Right hindlimb (tissue), 1 donor: ENCODE data around the gene RABL6.
"Not testable (repeated sequence)": the region's sequence is repeated elsewhere in the genome, so short reads cannot be mapped to it uniquely, and the experiment has no call there.

Source experiments
- DNase-seq: peaks from one replicate; pipeline ENCODE4 v3.0.0-alpha.2; 2018

The RABL6 gene

DNA sequence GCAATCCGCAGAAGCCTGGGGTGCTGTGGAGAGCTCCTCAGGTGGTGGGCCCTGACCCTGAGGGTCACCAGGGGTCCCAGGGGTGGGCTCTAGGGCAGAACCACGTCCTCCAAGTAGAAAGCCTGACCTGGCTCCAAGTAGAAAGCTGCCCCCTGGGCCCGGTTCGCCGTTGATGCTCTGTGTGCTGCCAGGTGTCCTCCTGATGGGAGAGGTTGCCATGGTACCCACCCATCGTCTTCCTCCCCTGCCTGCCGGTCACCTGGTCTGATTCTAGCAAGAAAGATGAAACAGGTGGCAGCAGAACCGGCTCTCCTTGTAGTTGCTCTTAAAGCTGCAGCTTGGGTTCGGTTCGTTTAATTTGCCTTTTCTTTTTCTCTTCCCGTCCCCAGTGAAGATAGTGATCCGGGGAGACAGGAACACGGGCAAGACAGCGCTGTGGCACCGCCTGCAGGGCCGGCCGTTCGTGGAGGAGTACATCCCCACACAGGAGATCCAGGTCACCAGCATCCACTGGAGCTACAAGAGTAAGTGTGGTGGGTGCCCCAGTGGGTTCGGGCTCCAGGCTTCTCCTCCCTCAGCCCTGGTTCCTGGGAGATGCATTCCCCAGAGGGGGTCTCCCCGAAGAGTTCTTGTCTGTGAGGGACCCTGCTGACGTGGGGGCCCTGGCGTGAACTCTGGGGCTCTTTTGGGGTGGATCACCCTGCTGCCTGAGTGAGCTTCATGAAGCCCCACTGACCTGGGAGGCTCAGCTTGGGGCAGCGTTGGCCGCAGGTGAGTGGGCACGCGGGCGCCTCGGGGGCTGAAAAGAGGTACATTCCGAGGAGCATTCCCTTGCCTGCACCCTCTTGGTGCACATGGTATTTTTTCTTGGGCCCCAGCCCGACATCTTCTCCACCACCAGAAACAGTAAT is 15.6 kb downstream of the RABL6 start:
- no peak for DNase-seq

DNA sequence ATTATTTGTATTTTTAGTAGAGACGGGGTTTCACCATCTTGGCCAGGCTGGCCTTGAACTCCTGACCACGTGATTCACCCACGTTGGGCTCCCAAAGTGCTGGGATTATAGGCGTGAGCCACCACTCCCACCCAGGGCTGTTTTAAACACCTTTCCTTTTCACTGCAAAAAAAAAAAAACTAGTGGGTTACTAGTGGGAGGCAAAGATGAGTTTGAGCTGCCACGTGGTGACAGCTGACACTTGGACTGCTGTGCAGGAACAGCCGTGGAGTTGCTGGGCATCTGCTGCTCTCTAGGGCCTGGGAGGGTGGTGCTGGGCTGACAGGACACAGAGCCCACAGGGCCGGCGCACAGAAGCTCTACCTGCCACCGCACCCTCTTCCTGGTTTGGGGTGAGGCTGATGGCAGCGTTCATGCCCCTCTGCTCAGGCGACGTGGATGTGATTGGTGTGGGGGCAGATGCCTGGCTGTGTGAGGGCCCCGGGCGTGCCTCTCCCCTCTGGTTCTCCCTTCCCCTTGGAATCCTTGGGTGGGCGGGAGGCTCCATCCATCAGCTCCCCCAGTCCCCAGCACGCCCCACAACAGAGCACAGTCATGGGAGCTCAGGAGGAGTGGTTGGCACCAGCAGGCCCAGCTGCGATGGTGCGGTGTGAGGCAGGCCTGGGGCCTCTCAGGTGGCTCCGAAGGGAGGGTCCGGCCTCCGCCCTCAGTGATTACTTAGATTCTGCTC is 16.9 kb downstream of the RABL6 start:
- peak; percentile 20 for DNase-seq

DNA sequence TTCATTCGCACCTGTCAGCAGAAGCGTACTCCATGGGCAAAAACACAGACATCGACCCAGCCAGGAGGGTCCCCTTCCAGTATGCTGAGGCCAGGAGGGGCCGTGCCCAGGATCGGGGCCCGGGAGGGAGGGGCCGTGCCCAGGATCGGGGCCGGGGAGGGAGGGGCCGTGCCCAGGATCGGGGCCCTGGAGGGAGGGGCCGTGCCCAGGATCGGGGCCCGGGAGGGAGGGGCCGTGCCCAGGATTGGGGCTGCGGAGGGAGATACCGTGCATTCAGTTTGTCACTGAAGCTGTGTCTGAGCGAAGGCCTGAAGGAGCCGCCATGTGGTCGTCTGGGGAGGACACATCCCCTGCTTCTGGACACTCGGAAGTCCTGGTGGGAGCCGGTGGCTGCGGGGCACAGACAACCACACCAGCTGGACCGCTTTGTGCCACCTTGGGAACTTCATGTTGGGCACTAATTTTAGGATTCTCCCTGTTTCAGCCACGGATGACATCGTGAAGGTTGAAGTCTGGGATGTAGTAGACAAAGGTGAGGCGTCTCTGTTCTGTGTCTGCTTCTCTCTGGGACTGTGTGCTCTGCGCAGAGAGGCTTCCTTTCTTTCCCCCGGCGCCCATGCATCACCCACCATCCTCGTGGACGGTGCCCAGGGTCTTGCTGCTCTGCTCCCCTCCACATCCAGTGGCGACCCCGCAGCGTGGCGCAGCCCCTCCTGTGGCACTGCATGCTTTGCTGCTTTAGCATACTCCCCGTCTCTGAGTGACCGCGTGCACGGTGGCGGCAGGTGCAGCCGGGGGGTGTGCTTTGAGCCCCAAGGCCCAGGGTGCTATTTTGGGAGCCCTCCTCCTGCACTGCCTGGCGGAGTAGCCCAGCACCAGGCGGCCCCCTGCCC is 17.8 kb downstream of the RABL6 start:
- DNase-seq: peak; percentile 23

DNA sequence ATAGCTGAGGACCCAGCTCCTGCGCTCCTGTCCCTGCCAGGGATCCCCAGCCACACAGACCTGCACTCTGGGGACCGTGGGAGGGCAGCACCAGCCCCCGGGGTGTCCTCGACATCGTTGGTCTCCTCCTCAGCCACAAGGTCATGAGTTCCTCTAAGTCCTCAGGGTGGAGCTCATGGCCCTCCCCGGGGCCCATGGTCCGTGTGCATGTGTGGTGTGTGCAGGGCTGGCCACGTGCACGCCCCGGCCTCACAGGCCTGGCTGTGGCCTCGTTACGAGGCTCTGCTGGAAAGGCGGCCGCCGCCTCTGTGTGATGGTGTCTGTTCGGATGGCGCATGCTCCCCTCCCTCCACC is 18.4 kb downstream of the RABL6 start:
- no peak for DNase-seq

DNA sequence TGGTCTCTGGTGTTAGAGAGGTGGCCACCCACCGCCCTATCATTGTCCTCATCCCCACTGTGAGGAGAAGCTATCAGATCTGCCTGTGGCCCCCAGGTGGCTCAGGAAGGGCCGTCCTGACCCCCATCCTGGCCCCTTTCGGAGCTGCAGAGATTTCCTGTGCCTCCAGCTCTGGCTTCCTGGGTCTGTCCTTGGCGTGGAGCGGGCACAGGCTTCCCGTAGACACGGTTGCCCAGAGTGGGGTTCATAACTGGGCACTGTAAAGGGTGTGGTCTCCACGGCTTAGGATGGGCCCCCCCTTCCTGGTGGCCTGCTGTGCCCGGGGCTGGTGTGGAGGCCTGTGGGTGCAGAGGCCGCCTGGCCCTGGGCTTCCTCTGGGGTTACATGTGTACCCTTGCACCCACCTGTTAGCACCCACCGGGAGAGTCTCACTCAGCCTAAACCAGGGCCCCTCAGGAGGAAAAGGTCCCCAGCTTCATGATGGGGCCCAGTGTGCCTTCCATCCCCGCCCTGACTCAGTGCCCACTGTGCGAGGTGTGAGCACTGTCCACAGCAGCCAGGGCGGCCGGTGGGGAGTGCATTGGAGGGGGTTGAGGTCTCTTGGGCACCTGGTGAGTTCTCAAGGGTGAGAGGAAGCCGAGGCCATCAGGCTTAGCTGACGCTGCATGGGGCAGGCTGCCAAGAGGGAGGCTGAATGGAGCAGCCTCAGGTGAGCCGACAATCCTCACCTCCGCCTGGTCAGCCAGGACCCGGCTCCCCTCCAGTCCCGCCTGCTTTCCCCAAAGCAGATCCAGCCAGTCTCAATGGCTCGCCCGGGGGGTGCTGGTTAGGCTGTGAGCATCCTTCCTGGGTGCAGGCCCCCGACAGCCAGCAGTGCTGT is 19.2 kb downstream of the RABL6 start:
- peak; percentile 21 for DNase-seq

DNA sequence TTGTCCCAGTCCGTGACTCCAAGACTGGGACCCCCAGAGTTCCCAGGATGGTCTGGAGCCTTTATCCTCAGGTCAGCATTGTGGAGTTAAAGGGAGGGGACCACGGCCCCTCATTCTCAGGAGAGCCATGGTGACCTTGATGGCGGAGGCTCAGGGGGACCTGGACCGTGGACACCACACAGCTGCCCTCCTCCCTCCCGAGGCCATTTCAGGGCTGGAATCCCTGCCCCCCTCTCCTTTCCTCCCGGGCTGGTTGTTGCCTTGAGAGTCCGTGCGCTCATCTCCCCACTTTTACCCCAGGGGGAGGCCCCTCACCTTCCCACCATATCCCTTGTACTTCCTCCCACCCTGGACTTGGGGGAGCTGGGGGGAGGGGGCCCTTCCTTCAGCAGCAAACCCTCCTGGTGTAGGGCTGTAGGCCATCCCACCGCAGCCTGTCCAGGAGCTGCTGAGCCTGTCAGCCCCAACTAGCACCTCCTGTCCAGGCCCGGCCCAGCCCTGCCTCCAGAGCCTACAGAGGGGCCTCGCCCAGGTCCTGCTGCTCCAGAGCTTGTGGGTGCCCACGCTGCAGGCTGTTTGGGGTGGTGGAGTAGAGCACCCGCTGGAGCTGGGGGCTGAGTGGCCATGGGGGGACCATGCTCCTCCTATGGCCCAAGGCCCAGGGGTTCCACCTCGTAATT is 20.2 kb downstream of the RABL6 start:
- DNase-seq: no peak

DNA sequence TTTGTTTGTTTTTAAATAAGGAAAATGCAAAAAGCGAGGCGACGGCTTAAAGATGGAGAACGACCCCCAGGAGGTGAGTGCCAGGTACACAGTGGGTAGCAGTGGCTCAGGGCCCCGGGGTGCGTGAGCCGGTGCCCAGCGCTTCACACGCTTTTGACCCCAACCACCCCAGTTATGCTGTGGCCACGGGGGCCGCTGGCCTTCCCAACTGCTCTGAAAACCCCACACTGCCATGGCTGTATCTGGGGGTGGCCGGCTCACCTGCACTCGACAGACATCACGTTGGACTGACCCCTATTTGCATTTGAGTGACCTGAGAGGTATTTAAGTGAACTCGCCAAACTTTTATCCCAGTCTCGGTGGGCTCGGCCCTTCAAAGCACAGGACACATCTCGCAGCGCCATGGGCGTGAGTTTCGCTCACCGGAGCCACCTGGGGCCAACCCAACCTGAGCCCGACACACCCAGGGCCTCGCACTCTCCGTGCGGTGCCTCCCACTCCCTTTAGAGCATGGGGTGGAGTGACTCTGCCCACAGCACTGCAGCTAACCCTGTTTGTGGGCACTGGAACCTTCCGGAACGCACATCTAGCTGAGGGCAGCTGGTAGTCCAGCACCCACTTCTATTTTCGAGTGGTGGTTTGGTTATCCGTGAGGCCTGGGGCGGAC is 20.9 kb downstream of the RABL6 start:
- DNase-seq: no peak

DNA sequence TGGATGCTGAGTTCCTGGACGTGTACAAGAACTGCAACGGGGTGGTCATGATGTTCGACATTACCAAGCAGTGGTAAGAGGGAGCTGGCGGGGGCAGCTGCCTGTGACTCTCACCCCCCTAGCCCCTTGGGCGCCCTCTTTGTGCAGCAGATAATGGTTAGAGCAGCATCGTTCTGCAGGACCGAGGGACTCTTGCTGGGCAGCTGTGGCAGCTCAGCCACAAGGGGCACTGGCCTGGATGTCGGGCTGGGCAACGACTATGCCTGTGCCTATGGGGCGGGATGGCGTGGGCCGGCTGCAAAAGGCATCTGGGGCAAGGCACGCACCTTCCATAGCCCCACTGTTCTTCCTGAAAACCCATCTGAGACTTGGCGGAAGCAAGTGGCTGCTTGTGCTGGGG is 21.7 kb downstream of the RABL6 start:
- DNase-seq: no peak

DNA sequence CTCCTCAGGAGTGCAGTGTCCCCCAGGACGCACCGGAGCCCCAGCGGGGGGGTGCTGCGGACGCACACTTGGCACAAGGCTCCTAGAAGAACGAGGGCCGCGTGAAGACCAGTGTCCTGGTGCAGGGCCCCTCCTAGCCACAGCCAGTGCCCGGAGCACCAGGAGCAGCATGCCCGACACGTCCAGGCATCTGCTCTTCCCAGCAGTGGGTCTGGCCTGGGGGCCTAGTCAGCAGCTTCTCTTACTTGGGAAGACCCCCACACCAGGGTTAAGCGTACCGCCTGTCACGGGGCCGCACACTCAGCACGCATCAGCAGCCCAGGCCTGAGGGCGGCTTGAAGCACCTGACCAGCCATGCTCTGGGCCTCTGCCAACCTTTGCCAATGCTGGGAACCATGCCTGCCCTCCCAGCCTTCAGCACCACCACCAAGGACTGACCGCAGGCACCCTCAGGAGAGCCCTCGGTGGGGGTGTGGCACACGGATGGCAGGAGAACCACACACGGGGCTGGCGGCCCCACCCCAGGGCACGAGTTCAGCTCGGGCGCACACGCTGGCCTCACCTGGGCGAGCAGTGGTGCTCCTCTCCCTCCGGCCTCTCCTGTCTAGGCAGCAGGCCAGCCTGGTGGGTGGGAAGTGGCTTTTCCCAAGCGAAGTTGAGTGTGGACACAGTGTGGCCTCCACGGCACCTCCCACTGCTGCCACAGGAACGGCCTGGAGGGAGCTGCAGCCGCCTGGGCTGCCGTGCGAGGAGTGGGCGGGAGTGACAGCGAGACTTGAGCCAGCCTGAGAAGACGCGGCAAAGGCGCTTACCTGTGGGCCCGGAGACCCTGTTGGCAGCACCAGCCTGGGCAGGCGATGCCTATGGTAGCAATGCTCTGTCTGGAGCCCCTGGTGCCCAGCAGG is 22.5 kb downstream of the RABL6 start:
- peak; percentile 23 for DNase-seq

DNA sequence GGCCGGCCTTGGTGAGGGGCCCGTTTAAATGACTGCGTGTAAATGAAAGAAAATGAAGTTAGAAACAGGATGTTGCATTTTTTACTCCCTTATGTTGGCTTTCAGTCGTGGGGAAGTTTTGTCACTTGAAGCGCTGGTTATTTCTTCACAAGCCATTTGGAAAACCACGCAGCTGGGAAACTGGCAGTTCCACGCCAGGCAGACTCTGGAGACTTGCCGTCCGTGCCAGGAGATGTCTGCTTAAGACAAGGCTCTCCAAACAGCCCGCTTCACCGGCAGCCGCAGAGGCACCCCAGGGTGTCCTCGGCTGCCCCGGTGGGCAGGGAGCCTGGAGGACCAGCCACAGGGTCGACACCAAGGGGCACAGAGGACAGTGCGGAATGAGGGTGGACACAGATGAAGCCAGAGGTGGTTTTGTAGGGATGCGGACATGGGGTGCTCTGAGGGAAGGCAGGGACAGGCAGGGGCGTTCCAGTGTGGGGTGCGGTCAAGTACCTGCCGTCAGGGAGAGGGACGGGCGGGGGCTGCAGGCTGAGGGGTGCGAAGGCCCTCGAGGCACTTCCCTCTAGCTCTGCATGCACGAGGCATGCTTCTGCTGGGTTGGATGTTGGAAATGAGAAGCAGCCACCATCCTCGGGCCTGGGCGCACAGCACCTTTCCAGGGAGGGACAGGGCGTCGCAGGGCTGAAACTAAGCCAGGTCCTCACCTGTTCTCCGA is 23.4 kb downstream of the RABL6 start:
- no peak for DNase-seq

DNA sequence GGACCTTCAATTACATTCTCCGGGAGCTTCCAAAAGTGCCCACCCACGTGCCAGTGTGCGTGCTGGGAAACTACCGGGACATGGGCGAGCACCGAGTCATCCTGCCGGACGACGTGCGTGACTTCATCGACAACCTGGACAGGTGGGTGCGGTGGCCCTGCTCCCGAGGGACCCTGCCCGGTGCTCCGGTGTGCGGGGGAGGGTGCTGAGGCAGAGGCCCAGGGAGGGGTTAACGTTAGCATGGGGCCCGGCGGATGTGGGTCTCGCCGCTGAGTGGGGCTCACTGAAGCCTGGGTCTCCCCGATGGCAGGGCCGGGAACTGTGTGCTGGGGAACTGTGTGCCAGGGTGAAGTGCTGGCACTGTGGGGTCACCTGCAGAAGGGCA is 24.0 kb downstream of the RABL6 start:
- DNase-seq: no peak

DNA sequence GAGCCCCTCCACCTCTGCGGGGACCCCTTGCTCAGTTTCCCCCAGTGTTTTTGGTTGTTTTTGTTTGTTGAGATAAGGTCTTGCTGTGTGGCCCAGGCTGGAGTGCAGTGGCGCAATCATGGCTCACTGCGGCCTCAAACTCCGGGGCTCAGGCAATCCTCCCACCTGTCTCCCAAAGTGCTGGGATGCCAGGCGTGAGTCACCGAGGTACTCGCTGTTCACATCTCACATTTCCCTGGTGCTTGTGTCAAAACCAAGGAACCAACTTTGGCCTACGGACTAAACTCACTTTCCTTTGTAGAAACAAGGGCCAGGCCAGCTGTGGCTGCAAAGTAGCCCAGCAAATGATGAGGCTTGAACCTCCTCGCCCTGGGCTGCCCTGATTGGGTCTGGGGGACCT is 24.8 kb downstream of the RABL6 start:
- no peak for DNase-seq

DNA sequence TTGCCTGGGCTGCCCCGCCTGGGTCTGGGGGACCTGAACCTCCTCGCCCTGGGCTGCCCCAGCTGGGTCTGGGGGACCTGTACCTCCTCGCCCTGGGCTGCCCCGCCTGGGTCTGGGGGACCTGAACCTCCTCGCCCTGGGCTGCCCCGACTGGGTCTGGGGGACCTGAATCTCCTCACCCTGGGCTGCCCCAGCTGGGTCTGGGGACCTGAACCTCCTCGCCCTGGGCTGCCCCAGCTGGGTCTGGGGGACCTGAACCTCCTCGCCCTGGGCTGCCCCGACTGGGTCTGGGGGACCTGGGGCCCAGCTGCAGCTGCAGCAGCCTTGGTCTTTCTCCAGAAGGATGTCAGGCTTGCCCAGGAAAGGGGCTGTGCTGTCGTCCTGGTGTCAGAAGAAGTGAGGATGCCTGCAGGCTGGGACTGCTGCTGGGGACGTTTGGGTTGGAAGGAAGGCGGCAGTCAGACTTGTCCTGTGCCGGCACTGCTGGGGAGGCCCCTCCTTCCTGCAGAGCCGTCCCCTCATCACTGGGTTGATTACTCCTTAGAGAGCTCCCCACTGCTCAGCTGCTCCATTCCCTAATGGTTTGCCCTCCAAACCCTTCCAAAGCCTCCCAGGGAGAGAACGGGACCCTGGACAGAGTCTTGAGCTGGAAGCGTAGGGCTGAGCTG is 25.8 kb downstream of the RABL6 start:
- not testable (repeated sequence) for DNase-seq

DNA sequence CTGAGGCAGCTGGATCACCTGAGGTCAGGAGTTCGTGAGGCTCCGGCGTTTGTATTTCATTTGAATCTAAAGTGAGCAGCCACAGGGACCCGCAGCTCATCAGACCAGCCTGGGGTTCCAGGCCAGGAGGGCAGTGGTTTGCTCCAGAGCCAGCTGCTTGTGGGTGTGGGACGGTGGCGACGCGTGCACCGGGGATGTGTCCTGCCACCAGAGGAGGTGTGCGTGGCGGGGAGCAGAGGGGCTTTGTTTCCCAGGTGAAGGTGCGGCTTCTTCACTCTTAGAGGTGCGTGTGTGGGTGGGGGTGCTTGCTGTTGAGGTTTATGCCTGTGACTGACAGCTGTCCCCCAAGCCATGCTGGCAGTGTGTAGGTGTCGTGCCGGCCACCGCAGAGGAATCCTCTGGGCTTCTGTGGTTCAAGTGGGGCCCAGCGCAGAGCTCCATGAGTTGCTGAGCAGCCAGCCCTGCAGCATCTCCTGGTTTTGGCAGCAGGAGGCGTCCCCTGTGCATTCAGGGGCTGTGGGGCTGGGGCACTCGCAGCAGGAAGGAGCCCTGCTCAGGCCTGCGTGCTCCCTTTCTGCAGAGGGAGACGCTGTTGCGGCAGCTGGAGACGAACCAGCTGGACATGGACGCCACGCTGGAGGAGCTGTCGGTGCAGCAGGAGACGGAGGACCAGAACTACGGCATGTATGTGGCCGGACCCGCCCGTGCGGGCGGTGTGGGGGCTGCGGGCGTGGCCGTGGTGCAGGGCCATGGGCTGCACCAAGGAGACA is 27.6 kb downstream of the RABL6 start:
- peak; percentile 20 for DNase-seq

DNA sequence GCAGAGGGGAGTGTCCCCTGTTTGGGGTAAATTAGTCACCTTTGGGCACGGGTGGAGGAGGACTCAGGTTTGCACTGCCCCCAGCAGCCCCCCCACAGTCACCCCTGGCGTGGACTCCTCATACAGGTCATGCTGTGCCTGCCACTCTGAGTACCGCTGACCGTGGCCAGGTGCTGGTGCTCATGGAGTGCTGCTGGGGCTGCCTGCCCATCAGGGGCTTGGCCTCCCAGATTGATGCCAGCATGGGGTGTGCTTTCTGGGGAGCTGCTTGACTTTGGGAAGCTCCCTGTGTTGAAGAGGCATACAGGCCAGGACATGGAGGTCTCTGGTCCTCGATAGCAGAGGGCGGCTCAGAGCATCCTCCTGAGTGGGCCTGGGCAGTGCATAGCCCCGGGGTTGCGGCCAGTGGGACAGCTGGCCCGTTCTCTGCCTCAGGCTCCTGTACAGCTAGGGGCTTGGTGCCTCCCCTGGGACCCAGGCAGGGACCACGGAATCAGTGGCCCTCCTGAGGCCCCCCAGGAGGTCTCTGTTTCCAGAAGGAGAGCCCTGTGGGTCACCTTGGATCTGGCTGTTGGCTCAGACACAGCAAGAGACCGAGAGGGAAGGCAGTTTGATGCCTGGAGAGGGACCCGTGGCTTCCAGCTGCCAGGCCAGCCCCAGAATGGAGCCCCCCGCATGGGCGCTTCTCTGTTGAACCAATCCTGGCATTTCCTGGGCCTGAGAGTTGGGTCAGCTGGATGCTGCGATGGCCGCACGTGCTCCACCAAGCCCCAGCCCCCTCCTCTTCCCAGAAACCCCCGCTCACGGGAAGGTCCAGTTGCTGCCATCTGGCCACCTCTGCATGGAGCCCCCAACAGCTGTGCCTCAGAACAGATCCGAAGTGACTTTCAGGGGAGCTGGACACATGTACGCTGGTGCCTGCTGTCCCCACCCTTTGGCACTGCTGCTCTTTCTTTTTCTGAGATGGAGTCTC is 28.5 kb downstream of the RABL6 start:
- DNase-seq: peak; percentile 43

DNA sequence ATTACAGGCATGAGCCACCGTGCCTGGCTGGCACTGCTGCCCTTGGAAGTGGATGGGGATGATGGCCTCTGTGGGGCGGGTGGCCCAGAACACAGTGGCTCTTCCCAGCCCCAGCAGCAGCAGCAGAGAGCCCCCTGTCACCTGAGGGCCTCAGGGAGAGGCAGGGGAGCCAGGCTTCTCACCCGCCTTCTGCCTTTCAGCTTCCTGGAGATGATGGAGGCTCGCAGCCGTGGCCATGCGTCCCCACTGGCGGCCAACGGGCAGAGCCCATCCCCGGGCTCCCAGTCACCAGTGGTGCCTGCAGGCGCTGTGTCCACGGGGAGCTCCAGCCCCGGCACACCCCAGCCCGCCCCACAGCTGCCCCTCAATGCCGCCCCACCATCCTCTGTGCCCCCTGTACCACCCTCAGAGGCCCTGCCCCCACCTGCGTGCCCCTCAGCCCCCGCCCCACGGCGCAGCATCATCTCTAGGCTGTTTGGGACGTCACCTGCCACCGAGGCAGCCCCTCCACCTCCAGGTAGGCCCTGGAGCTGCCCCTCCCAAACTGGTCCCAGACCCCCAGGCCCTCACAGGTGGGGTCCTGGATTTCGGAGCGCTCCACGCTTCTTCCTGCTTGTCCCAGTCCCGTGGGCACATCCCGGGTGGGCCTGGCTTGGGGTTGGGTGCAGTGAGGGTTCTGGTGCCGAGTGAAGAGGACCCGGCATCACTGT is 29.6 kb downstream of the RABL6 start:
- DNase-seq: no peak
